ENCODE results near the gene CNKSR1. TPM values are rescaled to one million over a fixed set of nuclear protein-coding genes. Genes with fewer than 3 reads are reported as not detected.

CNKSR1 gene
- total RNA-seq, 1 experiment from 2014 or later, result 18.0 TPM

GRCh38 chr1:26129778-26130177 lies 47.5 kb upstream of the CNKSR1 start:
- DNase-seq (ENCODE audit: low spot score), result no peak
- Mint-ChIP-seq H3K4me3 (no peak overlapping the region), H3K27me3 (ENCODE audit: low read depth) (no peaks in the 10 kb centered on the region), H3K4me1 (peaks cover 12% of the 10 kb centered on the region), H3K27ac (no peak overlapping the region), H3K36me3 (no peaks in the 10 kb centered on the region), H3K9me3 (peaks cover 1% of the 10 kb centered on the region; the same call in 1 of the 2 replicates)
- ATAC-seq, result no peak
- ChIA-PET POLR2A (no interaction called here), CTCF (interaction anchor here (0.8 to 2.1 kb wide), 3 partner anchors 10 to 48 kb away, joined by 3 to 9 read pairs (median 4); partner anchors contain the start of gene CNKSR1)
- TF ChIP-seq AFF4 (CRISPR knock-in tag; IDR thresholded peaks at IDR 0.05; ENCODE audit: borderline replicate concordance) (no peak), RORB (CRISPR knock-in tag; IDR thresholded peaks at IDR 0.05) (no peak), NFE2L1 (CRISPR knock-in tag; IDR thresholded peaks at IDR 0.05) (no peak), GRHL2 (CRISPR knock-in tag; IDR thresholded peaks at IDR 0.05; ENCODE audit: insufficient replicate concordance, severe bottlenecking) (no peak), ZNF317 (CRISPR knock-in tag; IDR thresholded peaks at IDR 0.05; ENCODE audit: borderline replicate concordance, low read depth) (no peak), NFATC4 (CRISPR knock-in tag; IDR thresholded peaks at IDR 0.05) (no peak), ZNF396 (CRISPR knock-in tag; IDR thresholded peaks at IDR 0.05; ENCODE audit: borderline replicate concordance) (no peak)

- Mint-ChIP-seq H3K27me3 (ENCODE audit: low read depth) (no peaks in the 10 kb centered on the region), H3K4me1 (peaks cover 12% of the 10 kb centered on the region), H3K36me3 (no peaks in the 10 kb centered on the region), H3K9me3 (peaks cover 10% of the 10 kb centered on the region; the same call in 1 of the 2 replicates), H3K27ac (no peak overlapping the region), H3K4me3 (no peak overlapping the region)
- TF ChIP-seq ELF4 (CRISPR knock-in tag; IDR thresholded peaks at IDR 0.05; ENCODE audit: low read depth) (no peak), ETV6 (CRISPR knock-in tag; IDR thresholded peaks at IDR 0.05) (no peak), KAT7 (CRISPR knock-in tag; IDR thresholded peaks at IDR 0.05; ENCODE audit: borderline replicate concordance) (no peak), CDX4 (CRISPR knock-in tag; IDR thresholded peaks at IDR 0.05; ENCODE audit: borderline replicate concordance) (no peak), ATF2 (CRISPR knock-in tag; IDR thresholded peaks at IDR 0.05; ENCODE audit: borderline replicate concordance, low read depth) (no peak), NR1H2 (CRISPR knock-in tag; IDR thresholded peaks at IDR 0.05) (no peak), ESRRA (CRISPR knock-in tag; IDR thresholded peaks at IDR 0.05; ENCODE audit: borderline replicate concordance) (no peak), SP1 (CRISPR knock-in tag; conservative IDR thresholded peaks at IDR 0.05) (no peak), GABPB1 (CRISPR knock-in tag; IDR thresholded peaks at IDR 0.05) (no peak), CREB1 (CRISPR knock-in tag; IDR thresholded peaks at IDR 0.05) (no peak), NFE2L1 (CRISPR knock-in tag; IDR thresholded peaks at IDR 0.05) (no peak), FOXP1 (CRISPR knock-in tag; IDR thresholded peaks at IDR 0.05; ENCODE audit: borderline replicate concordance) (no peak), CBFB (CRISPR knock-in tag; IDR thresholded peaks at IDR 0.05; ENCODE audit: low read depth) (no peak), ZNF512 (CRISPR knock-in tag; IDR thresholded peaks at IDR 0.05; ENCODE audit: borderline replicate concordance) (no peak), FOXP4 (CRISPR knock-in tag; IDR thresholded peaks at IDR 0.05) (no peak), ZNF423 (CRISPR knock-in tag; IDR thresholded peaks at IDR 0.05) (no peak)
- CTCF ChIA-PET, result interaction anchor here (0.7 to 2.1 kb wide), 4 partner anchors 8 to 47 kb away, joined by 3 to 9 read pairs (median 4); partner anchors contain the start of gene CNKSR1
- no peak for ATAC-seq
- POLR2A ChIA-PET, result no interaction called here
- DNase-seq (ENCODE audit: low spot score), result no peak
Measured at GRCh38 chr1:26130695-26131094, 46.6 kb upstream of the CNKSR1 start.
